ENCODE data around the gene PAEP.

The PAEP gene

GRCh38 chr9:135580664-135581380, 19.3 kb downstream of the PAEP start:
- no peak for TF ChIP-seq SIN3A (IDR thresholded peaks at IDR 0.05; ENCODE audit: borderline replicate concordance, insufficient read depth, low read length)
- no peak for TF ChIP-seq TAF1 (IDR thresholded peaks at IDR 0.05; ENCODE audit: borderline replicate concordance, insufficient read depth, low read length)
- no peak for TF ChIP-seq POLR2AphosphoS5 (IDR thresholded peaks at IDR 0.05; ENCODE audit: low read depth, low read length)
- TF ChIP-seq, protein P1, sequence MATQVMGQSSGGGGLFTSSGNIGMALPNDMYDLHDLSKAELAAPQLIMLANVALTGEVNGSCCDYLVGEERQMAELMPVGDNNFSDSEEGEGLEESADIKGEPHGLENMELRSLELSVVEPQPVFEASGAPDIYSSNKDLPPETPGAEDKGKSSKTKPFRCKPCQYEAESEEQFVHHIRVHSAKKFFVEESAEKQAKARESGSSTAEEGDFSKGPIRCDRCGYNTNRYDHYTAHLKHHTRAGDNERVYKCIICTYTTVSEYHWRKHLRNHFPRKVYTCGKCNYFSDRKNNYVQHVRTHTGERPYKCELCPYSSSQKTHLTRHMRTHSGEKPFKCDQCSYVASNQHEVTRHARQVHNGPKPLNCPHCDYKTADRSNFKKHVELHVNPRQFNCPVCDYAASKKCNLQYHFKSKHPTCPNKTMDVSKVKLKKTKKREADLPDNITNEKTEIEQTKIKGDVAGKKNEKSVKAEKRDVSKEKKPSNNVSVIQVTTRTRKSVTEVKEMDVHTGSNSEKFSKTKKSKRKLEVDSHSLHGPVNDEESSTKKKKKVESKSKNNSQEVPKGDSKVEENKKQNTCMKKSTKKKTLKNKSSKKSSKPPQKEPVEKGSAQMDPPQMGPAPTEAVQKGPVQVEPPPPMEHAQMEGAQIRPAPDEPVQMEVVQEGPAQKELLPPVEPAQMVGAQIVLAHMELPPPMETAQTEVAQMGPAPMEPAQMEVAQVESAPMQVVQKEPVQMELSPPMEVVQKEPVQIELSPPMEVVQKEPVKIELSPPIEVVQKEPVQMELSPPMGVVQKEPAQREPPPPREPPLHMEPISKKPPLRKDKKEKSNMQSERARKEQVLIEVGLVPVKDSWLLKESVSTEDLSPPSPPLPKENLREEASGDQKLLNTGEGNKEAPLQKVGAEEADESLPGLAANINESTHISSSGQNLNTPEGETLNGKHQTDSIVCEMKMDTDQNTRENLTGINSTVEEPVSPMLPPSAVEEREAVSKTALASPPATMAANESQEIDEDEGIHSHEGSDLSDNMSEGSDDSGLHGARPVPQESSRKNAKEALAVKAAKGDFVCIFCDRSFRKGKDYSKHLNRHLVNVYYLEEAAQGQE (IDR thresholded peaks at IDR 0.05; ENCODE audit: insufficient read depth in 1 of 2, low read depth in 2 of 2, low read length in 2 of 2): no peak
- no peak for TF ChIP-seq FOXP2 (optimal IDR thresholded peaks at IDR 0.05; ENCODE audit: borderline replicate concordance, extremely low read depth, extremely low read length, insufficient read depth)

- TF ChIP-seq FOXP2 (optimal IDR thresholded peaks at IDR 0.05; ENCODE audit: borderline replicate concordance, extremely low read depth, extremely low read length, insufficient read depth): no peak
- TF ChIP-seq POLR2AphosphoS5 (IDR thresholded peaks at IDR 0.05; ENCODE audit: low read depth, low read length): no peak
- TF ChIP-seq, protein P1 (IDR thresholded peaks at IDR 0.05; ENCODE audit: insufficient read depth in 1 of 2, low read depth in 2 of 2, low read length in 2 of 2): no peak
- no peak for TF ChIP-seq TAF1 (IDR thresholded peaks at IDR 0.05; ENCODE audit: borderline replicate concordance, insufficient read depth, low read length)
- no peak for TF ChIP-seq SIN3A (IDR thresholded peaks at IDR 0.05; ENCODE audit: borderline replicate concordance, insufficient read depth, low read length)
Measured at GRCh38 chr9:135581636-135582426, 20.3 kb downstream of the PAEP start.

GRCh38 chr9:135582541-135582940, 21.0 kb downstream of the PAEP start:
- TF ChIP-seq FOXP2 (optimal IDR thresholded peaks at IDR 0.05; ENCODE audit: borderline replicate concordance, extremely low read depth, extremely low read length, insufficient read depth) (no peak), TAF1 (IDR thresholded peaks at IDR 0.05; ENCODE audit: borderline replicate concordance, insufficient read depth, low read length) (no peak), SIN3A (IDR thresholded peaks at IDR 0.05; ENCODE audit: borderline replicate concordance, insufficient read depth, low read length) (no peak), POLR2AphosphoS5 (IDR thresholded peaks at IDR 0.05; ENCODE audit: low read depth, low read length) (no peak)
- TF ChIP-seq, protein P1 (IDR thresholded peaks at IDR 0.05; ENCODE audit: insufficient read depth in 1 of 2, low read depth in 2 of 2, low read length in 2 of 2): no peak

DNA sequence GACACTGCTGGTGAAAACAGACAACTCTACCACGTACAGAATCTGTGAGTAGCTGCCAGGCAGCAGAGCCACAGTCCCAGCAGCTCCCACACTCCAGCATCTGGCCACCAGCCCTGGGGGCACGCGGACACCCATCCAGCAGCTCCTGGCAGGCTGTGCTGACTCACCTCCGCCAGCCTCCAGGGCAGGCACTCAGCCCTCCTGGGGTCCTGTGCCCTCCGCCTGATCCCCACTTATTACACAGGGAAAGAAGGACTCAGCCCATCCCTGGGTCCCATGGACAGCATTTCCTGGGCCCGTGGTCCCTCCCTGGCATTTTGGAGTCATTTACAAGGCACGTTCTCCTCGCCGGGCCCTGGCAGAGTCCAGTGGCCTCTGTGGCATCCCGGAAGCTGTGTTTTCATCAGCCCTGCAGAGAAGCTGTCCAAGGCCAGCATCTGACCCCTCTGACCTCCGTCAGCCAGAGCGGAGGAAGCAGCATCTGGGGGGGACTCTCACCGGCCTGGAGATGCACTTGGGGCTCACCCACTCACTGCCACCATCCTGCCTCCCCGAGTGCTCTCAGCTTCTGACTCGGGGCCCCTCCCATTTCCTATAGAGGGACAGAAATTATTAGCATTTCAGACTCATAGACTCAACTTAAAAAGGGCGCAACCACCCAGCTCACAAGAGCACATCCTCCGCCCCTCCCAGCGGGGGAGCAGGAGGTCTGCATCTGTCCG, 21.6 kb downstream of the PAEP start:
- no peak for TF ChIP-seq POLR2AphosphoS5 (IDR thresholded peaks at IDR 0.05; ENCODE audit: low read depth, low read length)
- TF ChIP-seq FOXP2 (optimal IDR thresholded peaks at IDR 0.05; ENCODE audit: borderline replicate concordance, extremely low read depth, extremely low read length, insufficient read depth): no peak
- TF ChIP-seq SIN3A (IDR thresholded peaks at IDR 0.05; ENCODE audit: borderline replicate concordance, insufficient read depth, low read length): no peak
- TF ChIP-seq TAF1 (IDR thresholded peaks at IDR 0.05; ENCODE audit: borderline replicate concordance, insufficient read depth, low read length): no peak
- TF ChIP-seq, protein P1 (IDR thresholded peaks at IDR 0.05; ENCODE audit: insufficient read depth in 1 of 2, low read depth in 2 of 2, low read length in 2 of 2): no peak
